Activated naive CD4-positive, alpha-beta T cell treated with anti-CD3 and anti-CD28 coated beads, Interleukin-2, amount 10 ng/mL, durations not matched to agents 7 days and 5 days (primary cell): Measurements from ENCODE around the gene PRTN3.
"Not testable (repeated sequence)": the region's sequence is repeated elsewhere in the genome, so short reads cannot be mapped to it uniquely, and the experiment has no call there.

ENCODE experiments used
- CTCF ChIA-PET: fragments of 350-600 bp; sonication (Branson Sonifier 250); formaldehyde crosslinking; loops from one replicate; lab custom pipeline; 2021; ENCODE audit warnings: antibody characterized with exemption; lab: Charles Lee
- DNase-seq: peaks from one replicate; pipeline ENCODE4 v3.0.0-alpha.2; 2020
- H3K27ac Mint-ChIP-seq: one replicate; pipeline ENCODE4 v1.8.0; 2021; ENCODE audit warnings: mild to moderate bottlenecking, moderate library complexity, mixed read lengths
- H3K27me3 Mint-ChIP-seq: one replicate; pipeline ENCODE4 v1.8.0; 2021; ENCODE audit warnings: mild to moderate bottlenecking, mixed read lengths
- H3K36me3 Mint-ChIP-seq: one replicate; pipeline ENCODE4 v1.8.0; 2021; ENCODE audit warnings: mixed read lengths
- H3K4me1 Mint-ChIP-seq: one replicate; pipeline ENCODE4 v1.8.0; 2021; ENCODE audit warnings: mixed read lengths
- H3K4me3 Mint-ChIP-seq: one replicate; pipeline ENCODE4 v1.8.0; 2021; ENCODE audit warnings: mild to moderate bottlenecking, moderate library complexity, mixed read lengths
- H3K9me3 Mint-ChIP-seq: one replicate; pipeline ENCODE4 v1.8.0; 2021; ENCODE audit warnings: mixed read lengths

PRTN3 gene

GRCh38 chr19:868458-869244, 27.9 kb downstream of the PRTN3 start:
- no peak overlapping the region for H3K27ac Mint-ChIP-seq
- no peak for DNase-seq
- H3K36me3 Mint-ChIP-seq: peaks cover 28% of the 10 kb centered on the region
- peaks cover 27% of the 10 kb centered on the region for H3K4me1 Mint-ChIP-seq
- no peaks in the 10 kb centered on the region for H3K9me3 Mint-ChIP-seq
- CTCF ChIA-PET: no interaction called here
- H3K27me3 Mint-ChIP-seq: no peaks in the 10 kb centered on the region
- no peak overlapping the region for H3K4me3 Mint-ChIP-seq

GRCh38 chr19:869245-870177, 28.7 kb downstream of the PRTN3 start:
- Mint-ChIP-seq H3K9me3 (no peaks in the 10 kb centered on the region), H3K36me3 (peaks cover 28% of the 10 kb centered on the region), H3K4me1 (peaks cover 25% of the 10 kb centered on the region), H3K27ac (peak overlapping the region; percentile 55), H3K4me3 (no peak overlapping the region), H3K27me3 (no peaks in the 10 kb centered on the region)
- no peak for DNase-seq
- CTCF ChIA-PET: no interaction called here

DNA sequence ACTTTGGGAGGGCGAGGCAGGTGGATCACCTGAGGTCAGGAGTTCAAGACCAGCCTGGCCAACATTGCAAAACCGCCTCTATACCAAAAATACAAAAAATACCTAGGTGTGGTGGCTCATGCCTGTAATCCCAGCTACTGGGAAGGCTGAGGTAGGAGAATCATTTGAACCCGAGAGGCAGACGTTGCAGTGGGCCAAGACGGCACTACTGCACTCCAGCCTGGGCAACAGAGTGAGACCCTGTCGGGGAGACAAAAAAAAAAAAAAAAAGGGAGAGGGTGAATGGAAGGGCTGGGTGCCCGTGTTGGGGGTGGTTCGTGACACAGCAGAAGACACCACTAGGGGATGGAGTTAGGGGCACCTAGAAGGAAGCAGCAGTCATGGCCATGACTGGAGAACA, 29.5 kb downstream of the PRTN3 start:
- H3K36me3 Mint-ChIP-seq: peaks cover 26% of the 10 kb centered on the region
- H3K4me1 Mint-ChIP-seq: peaks cover 23% of the 10 kb centered on the region
- H3K27ac Mint-ChIP-seq: peak overlapping the region; percentile 37
- H3K4me3 Mint-ChIP-seq: no peak overlapping the region
- no peak for DNase-seq
- CTCF ChIA-PET: no interaction called here
- H3K27me3 Mint-ChIP-seq: no peaks in the 10 kb centered on the region
- no peaks in the 10 kb centered on the region for H3K9me3 Mint-ChIP-seq

DNA sequence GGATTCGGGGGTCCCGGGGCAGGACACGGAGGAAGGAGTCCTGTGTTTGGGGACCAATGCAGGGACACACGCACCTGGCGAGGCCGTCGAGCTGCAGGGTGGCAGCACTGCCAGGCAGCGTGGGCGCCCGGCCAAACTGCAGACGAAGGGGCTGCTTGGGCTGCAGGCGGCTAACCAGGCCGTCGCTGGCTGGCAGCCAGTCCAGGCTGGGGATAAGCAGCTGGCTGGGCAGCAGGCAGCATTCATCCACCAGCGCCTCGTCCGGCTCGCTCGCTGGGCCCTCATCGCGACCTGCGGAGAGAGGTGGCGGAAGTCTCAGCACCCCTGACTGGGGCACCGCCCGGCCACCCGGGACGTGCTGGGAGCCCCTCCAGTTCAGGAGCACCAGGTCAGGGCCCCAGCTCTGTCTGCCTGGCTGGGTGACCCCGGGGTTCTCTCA, 30.2 kb downstream of the PRTN3 start:
- CTCF ChIA-PET: no interaction called here
- Mint-ChIP-seq H3K27ac (no peak overlapping the region), H3K27me3 (no peaks in the 10 kb centered on the region), H3K4me1 (peaks cover 25% of the 10 kb centered on the region), H3K4me3 (no peak overlapping the region), H3K9me3 (no peaks in the 10 kb centered on the region), H3K36me3 (peaks cover 26% of the 10 kb centered on the region)
- DNase-seq: no peak

- H3K9me3 Mint-ChIP-seq: no peaks in the 10 kb centered on the region
- peak overlapping the region; percentile 97 for H3K27ac Mint-ChIP-seq
- H3K4me1 Mint-ChIP-seq: peaks cover 25% of the 10 kb centered on the region
- CTCF ChIA-PET: interaction anchor here (0.6 kb wide), 1 partner anchor 11 kb away, joined by 3 read pairs; no protein-coding TSS in a partner anchor
- H3K27me3 Mint-ChIP-seq: no peaks in the 10 kb centered on the region
- peaks cover 26% of the 10 kb centered on the region for H3K36me3 Mint-ChIP-seq
- peak overlapping the region; percentile 73 for H3K4me3 Mint-ChIP-seq
- DNase-seq: no peak
Measured at GRCh38 chr19:871446-872265, 30.9 kb downstream of the PRTN3 start.

- Mint-ChIP-seq H3K36me3 (peaks cover 24% of the 10 kb centered on the region), H3K27ac (peak overlapping the region; percentile 97), H3K27me3 (no peaks in the 10 kb centered on the region), H3K4me1 (peaks cover 24% of the 10 kb centered on the region), H3K9me3 (no peaks in the 10 kb centered on the region), H3K4me3 (peak overlapping the region; percentile 73)
- CTCF ChIA-PET: no interaction called here
- peak; percentile 94 for DNase-seq
Measured at GRCh38 chr19:872266-872951, 31.6 kb downstream of the PRTN3 start.

DNA sequence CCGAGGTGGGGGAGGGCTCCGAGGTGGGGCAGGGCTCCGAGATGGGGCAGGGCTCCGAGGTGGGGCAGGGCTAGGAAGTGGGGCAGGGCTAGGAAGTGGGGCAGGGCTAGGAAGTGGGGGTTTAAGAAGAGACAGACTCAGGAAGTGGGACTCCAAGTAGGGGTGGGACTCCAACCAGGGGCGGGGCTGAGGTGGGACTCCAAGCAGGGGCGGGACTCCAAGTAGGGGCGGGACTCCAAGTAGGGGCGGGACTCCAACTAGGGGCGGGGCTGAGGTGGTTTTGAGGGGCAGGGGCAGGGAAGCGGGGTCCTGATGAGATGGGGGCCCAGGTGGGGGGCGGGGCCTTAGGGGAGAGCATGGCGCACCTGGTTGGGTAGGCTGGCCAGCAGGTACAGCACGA, 32.3 kb downstream of the PRTN3 start:
- peak; percentile 90 for DNase-seq
- H3K27me3 Mint-ChIP-seq: no peaks in the 10 kb centered on the region
- H3K4me1 Mint-ChIP-seq: peaks cover 22% of the 10 kb centered on the region
- CTCF ChIA-PET: interaction anchor here (0.9 kb wide), 1 partner anchor 8 kb away, joined by 3 read pairs; no protein-coding TSS in a partner anchor
- H3K4me3 Mint-ChIP-seq: no peak overlapping the region
- no peaks in the 10 kb centered on the region for H3K9me3 Mint-ChIP-seq
- H3K27ac Mint-ChIP-seq: peak overlapping the region; percentile 75
- H3K36me3 Mint-ChIP-seq: peaks cover 21% of the 10 kb centered on the region

DNA sequence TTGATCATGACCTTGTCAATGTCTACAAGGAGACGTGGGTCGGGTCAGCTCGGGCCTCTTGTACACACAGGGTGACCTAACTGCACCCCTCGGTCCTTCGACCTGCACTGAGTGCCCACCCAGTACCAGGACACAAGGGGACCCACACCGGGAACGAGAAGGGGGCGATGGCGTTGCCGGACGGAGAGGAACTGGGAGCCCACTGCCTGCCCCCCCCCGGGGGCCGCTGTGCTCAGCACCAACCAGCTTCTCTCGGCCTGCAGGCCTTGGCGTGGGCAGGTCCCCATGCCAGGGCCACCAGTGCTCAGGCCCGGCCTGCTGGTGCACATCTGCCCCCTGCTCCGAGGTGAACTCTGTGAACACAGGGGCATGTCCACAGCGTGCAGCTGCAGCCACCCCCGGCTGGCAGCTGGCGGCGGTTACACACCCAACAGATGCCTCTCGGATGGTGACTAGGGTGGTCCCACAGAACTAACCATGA, 32.8 kb downstream of the PRTN3 start:
- CTCF ChIA-PET: interaction anchor here (0.9 kb wide), 1 partner anchor 9 kb away, joined by 3 read pairs; no protein-coding TSS in a partner anchor
- peaks cover 22% of the 10 kb centered on the region for H3K4me1 Mint-ChIP-seq

GRCh38 chr19:875265-875879, 34.6 kb downstream of the PRTN3 start:
- Mint-ChIP-seq H3K36me3 (peaks cover 10% of the 10 kb centered on the region), H3K27me3 (no peaks in the 10 kb centered on the region), H3K27ac (peak overlapping the region; percentile 45), H3K4me3 (no peak overlapping the region), H3K4me1 (peaks cover 20% of the 10 kb centered on the region), H3K9me3 (no peaks in the 10 kb centered on the region)
- CTCF ChIA-PET: no interaction called here
- DNase-seq: no peak

More for the DNA sequence above, 32.8 kb downstream of the PRTN3 start:
- peaks cover 20% of the 10 kb centered on the region for H3K36me3 Mint-ChIP-seq
- H3K4me3 Mint-ChIP-seq: no peak overlapping the region
- DNase-seq: no peak
- H3K9me3 Mint-ChIP-seq: no peaks in the 10 kb centered on the region
- no peaks in the 10 kb centered on the region for H3K27me3 Mint-ChIP-seq
- no peak overlapping the region for H3K27ac Mint-ChIP-seq

- Mint-ChIP-seq H3K9me3 (no peaks in the 10 kb centered on the region), H3K4me1 (peaks cover 20% of the 10 kb centered on the region), H3K27me3 (no peaks in the 10 kb centered on the region), H3K36me3 (peaks cover 11% of the 10 kb centered on the region), H3K27ac (peak overlapping the region; percentile 45), H3K4me3 (no peak overlapping the region)
- DNase-seq: no peak
- CTCF ChIA-PET: no interaction called here
Measured at GRCh38 chr19:876089-876488, 35.3 kb downstream of the PRTN3 start.

GRCh38 chr19:876780-877314, 36.0 kb downstream of the PRTN3 start:
- CTCF ChIA-PET: no interaction called here
- H3K36me3 Mint-ChIP-seq: peaks cover 13% of the 10 kb centered on the region
- no peak for DNase-seq
- H3K27ac Mint-ChIP-seq: no peak overlapping the region
- H3K27me3 Mint-ChIP-seq: no peaks in the 10 kb centered on the region
- peaks cover 17% of the 10 kb centered on the region for H3K4me1 Mint-ChIP-seq
- H3K4me3 Mint-ChIP-seq: no peak overlapping the region
- no peaks in the 10 kb centered on the region for H3K9me3 Mint-ChIP-seq

GRCh38 chr19:877992-878660, 37.3 kb downstream of the PRTN3 start:
- peaks cover 14% of the 10 kb centered on the region for H3K36me3 Mint-ChIP-seq
- CTCF ChIA-PET: interaction anchor here (1.5 kb wide), 1 partner anchor 15 kb away, joined by 8 read pairs; no protein-coding TSS in a partner anchor
- not testable (repeated sequence) for H3K9me3 Mint-ChIP-seq, H3K27ac Mint-ChIP-seq, H3K27me3 Mint-ChIP-seq, DNase-seq, H3K4me3 Mint-ChIP-seq, H3K4me1 Mint-ChIP-seq
